Heart right ventricle (tissue), 16 donors: ENCODE measurements around the gene DPEP1. TPM values are rescaled to one million over a fixed set of nuclear protein-coding genes. Genes with fewer than 3 reads are reported as not detected.

Experiments used
- ATAC-seq, 8 donors: fragments of 200-7000 bp; cut with Tn5 transposase; one replicate each; pipeline ENCODE4 v1.9.1; 2020; ENCODE audit warnings: mild to moderate bottlenecking in 8 of 8, moderate library complexity in 8 of 8, moderate number of reproducible peaks in 1 of 8
- DNase-seq, 2 donors: peaks; one replicate each; pipeline ENCODE4 v3.0.0-alpha.2; 2020
- H3K27ac ChIP-seq, 10 donors: fragments of 200-600 bp; sonication (generic) in 2 of 10; one replicate each; pipeline versions ENCODE4 v1.5.0 to v1.8.0; 2020 to 2022; ENCODE audit warnings: mild to moderate bottlenecking in 3 of 10
- H3K27me3 ChIP-seq, 7 donors: fragments of 200-600 bp; one replicate each; pipeline ENCODE4 v1.8.0; 2021 to 2022; ENCODE audit warnings: mild to moderate bottlenecking in 2 of 7
- H3K36me3 ChIP-seq, 9 donors: fragments of 200-600 bp; sonication (generic) in 1 of 9; one replicate each; pipeline versions ENCODE4 v1.5.0 to v1.8.0; 2020 to 2022; ENCODE audit warnings: mild to moderate bottlenecking in 2 of 9
- H3K4me1 ChIP-seq, 9 donors: fragments of 200-600 bp; sonication (generic) in 1 of 9; one replicate each; pipeline versions ENCODE4 v1.5.0 to v1.8.0; 2020 to 2022; ENCODE audit warnings: mild to moderate bottlenecking in 4 of 9
- H3K4me3 ChIP-seq, 10 donors: fragments of 200-600 bp; sonication (generic) in 2 of 10; one replicate each; pipeline versions ENCODE4 v1.5.0 to v1.8.0; 2020 to 2022; ENCODE audit warnings: mild to moderate bottlenecking in 7 of 10, moderate library complexity in 2 of 10
- H3K9me3 ChIP-seq, 11 donors: fragments of 200-600 bp in 10 of 11; sonication (generic) in 2 of 11; one replicate each; pipeline versions ENCODE4 v1.5.0 to v1.8.0; 2013 to 2022; ENCODE audit warnings: mild to moderate bottlenecking in 2 of 11, control low read depth in 1 of 11, moderate library complexity in 1 of 11
- WGBS, 2 donors: extraction: QIAGEN DNeasy Blood & Tissue Kit; methylation state at CpG; one replicate each; pipeline ENCODE4 v1.1.7; 2013; ENCODE audit warnings: inconsistent platforms in 1 of 2; 5-methylcytosine and 5-hydroxymethylcytosine counted together
- intact Hi-C, 10 donors: fragments of 100-400 bp; cut with DNase I; formaldehyde crosslinking; loops; one replicate each; pipeline versions ENCODE4 v1.11.1 to v1.14.2; 2022
- polyA plus RNA-seq, 2 donors: library from polyadenylated mRNA; stranded (reverse); fragments of 200-250 nt; gene quantifications; one replicate each; pipeline ENCODE4 v1.2.3, GENCODE V29; 2013
- total RNA-seq, 10 donors: library from RNA; stranded (reverse); fragmentation: NEBNext Ultra II Directional in 3 of 10; extraction: Animal tissue kit (Norgen Biotek cat#: 25700) in 3 of 10; gene quantifications; one replicate each; pipeline versions ENCODE4 v1.2.1 to v1.2.4, GENCODE V29; 2021 to 2023
- TF ChIP-seq, protein P1 (sequence below), 9 donors: fragments of 200-600 bp; sonication (generic) in 2 of 9; IDR thresholded peaks; one replicate each; pipeline versions ENCODE4 v1.5.0 to v1.8.0; 2021 to 2022; ENCODE audit warnings: antibody characterized with exemption in 9 of 9, mild to moderate bottlenecking in 5 of 9, moderate library complexity in 1 of 9
- donor health status: Arrhythmogenic right ventricular cardiomyopathy.
- donor health status: ischemic (EF 13 %, LVEDD 7.1; RV severe dilation, severe dysfunction).
- donor health status: healthy with polysubstance abuse.
- donor health status: DM: no; HTN: yes; CAD: no.
- donor health status: DM: no; HTN: no; CAD: no.
- donor health status: ischemic (EF 25% LVEDD 6.9; RV normal size, moderate dysfunction).
- donor health status: ischemic (EF 25% LVEDD 5.7; RV mildly dilated, moderate dysfunction).
- donor health status: healthy.
- donor health status: DM: yes; HTN: yes; CAD: no.
- donor health status: Ischemic cardiomyopathy.
- donor health status: ischemic (EF 35%, LVEDD 5.7; RV mildly dilated, moderate dysfunction).
- donor health status: nonischemic (EF 11% LVEDD 7.7; RV severe dilation, severe dysfunction).
- donor health status: DM: yes; HTN: yes; CAD: no.
- donor health status: PGD.
- donor health status: ischemic (EF 29% LVEDD 5.4; RV normal size, mild dysfunction).
- donor health status: nonischemic (EF 23%, LVEDD 6.1; RV moderate dilation, normal function).

The DPEP1 gene
- total and polyA plus RNA-seq, 12 donors, result 0.09 TPM; not detected in 11

DNA sequence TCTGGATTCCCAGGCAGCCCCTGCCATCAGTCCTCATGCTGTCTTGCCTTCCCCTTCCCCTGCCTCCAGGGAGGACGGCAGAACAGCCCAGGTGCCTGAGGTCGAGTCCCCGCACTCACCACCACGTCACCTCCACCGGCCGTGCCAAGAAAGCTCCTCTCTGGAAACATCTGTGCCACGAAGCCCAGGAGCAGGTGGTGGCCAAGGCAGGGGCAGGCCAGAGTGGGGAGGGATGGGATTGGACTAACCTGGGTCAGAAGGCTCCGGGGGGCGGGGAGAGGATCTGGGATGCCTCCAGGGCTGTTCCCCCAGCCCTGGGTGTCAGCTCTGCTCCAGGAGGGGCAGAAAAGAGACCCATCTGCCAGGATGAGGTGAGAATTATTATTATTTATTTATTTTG, 7.4 kb upstream of the DPEP1 start:
- intact Hi-C loops, result no loop called here
- 86 to 87% methylated on average over 9 of the region's 9 CpGs for WGBS, 2 donors
- Histone ChIP-seq H3K36me3 (no peaks in the 10 kb centered on the region), H3K27me3 (peaks cover 0 to 28% (median 18%) of the 10 kb centered on the region in 7 donors), H3K9me3 (no peaks in the 10 kb centered on the region), H3K4me1 (peaks cover 0 to 14% (median 7%) of the 10 kb centered on the region in 9 donors), H3K4me3 (no peak overlapping the region), H3K27ac (no peak overlapping the region)
- DNase-seq (no peak), ATAC-seq (peak in 1 of 8 donors; percentile 32)
- TF ChIP-seq, protein P1, sequence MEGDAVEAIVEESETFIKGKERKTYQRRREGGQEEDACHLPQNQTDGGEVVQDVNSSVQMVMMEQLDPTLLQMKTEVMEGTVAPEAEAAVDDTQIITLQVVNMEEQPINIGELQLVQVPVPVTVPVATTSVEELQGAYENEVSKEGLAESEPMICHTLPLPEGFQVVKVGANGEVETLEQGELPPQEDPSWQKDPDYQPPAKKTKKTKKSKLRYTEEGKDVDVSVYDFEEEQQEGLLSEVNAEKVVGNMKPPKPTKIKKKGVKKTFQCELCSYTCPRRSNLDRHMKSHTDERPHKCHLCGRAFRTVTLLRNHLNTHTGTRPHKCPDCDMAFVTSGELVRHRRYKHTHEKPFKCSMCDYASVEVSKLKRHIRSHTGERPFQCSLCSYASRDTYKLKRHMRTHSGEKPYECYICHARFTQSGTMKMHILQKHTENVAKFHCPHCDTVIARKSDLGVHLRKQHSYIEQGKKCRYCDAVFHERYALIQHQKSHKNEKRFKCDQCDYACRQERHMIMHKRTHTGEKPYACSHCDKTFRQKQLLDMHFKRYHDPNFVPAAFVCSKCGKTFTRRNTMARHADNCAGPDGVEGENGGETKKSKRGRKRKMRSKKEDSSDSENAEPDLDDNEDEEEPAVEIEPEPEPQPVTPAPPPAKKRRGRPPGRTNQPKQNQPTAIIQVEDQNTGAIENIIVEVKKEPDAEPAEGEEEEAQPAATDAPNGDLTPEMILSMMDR (IDR thresholded peaks at IDR 0.05), result no peak

DNA sequence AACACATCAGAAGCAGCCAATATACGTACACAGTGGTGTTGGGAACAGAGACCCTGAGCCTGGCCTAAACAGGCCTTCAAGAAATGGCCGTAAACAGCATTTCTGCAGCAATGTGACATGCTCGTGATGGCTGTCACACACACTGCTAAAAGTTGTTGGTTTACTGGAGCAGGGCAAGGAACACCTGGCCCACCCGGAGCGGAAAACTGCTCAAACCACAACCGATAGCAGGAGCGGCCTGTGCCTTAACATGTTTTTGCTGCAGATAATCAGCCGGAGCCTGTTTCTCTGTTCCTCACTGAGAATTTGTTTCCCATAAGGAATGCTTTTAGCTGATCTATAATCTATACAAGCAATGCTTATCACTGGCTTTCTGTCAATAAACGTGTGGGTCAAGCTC, 6.0 kb upstream of the DPEP1 start:
- H3K36me3 ChIP-seq, result no peaks in the 10 kb centered on the region
- no peaks in the 10 kb centered on the region for H3K9me3 ChIP-seq
- H3K27me3 ChIP-seq, result peaks cover 2 to 33% (median 24%) of the 10 kb centered on the region in 7 donors
- no peak overlapping the region for H3K27ac ChIP-seq
- intact Hi-C loops, result no loop called here
- ATAC-seq (no peak), DNase-seq (no peak)
- TF ChIP-seq, protein P1 (IDR thresholded peaks at IDR 0.05), result no peak
- H3K4me3 ChIP-seq, result no peak overlapping the region
- H3K4me1 ChIP-seq, result peaks cover 0 to 7% (median 5%) of the 10 kb centered on the region in 9 donors
- WGBS, 2 donors, result 80 to 81% methylated on average over 9 of the region's 9 CpGs

DNA sequence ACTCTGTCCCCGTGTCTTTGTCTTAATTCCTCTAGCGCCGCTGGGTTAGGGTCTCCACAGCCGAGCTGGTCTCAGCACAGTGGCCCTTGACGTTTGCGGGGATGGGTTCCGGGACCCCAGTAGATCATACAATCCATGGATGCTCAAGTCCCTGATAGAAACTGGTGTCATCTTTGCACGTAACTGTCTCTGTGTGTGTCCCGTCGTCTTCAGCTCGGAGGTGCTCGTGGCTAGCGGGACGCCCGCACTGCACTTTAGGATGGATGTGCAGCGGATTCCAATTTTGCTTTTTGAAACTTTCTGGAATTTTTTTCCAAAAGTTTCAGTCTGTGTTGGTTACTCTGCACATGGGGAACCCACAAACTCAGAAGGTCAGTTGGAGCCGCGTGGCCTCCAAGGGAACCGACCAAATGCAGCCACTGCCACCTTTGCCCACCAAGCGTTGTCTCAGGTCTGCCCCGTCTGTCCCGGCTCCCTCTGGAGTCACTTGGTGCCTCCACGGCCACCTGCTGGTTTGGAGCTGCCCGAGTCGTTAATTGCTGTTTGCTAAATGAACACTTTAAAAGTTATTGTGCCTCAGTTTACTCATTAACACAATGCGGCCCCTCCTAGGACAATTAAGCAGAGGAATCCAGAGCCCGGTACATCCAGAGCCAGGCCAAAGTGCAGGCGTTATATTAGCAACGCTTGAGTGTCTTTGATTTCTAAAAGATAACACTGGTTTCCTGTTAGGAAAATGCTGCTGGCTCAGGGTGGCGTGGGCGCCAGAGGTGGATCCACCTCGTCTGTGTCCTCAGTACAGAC, 5.3 kb upstream of the DPEP1 start:
- Histone ChIP-seq H3K4me3 (no peak overlapping the region), H3K27ac (no peak overlapping the region), H3K36me3 (no peaks in the 10 kb centered on the region), H3K4me1 (peaks cover 0 to under 1% (median 0%) of the 10 kb centered on the region in 9 donors), H3K9me3 (no peaks in the 10 kb centered on the region), H3K27me3 (peaks cover 4 to 37% (median 26%) of the 10 kb centered on the region in 7 donors)
- DNase-seq (no peak), ATAC-seq (no peak)
- TF ChIP-seq, protein P1 (IDR thresholded peaks at IDR 0.05), result no peak
- 74 to 81% methylated on average over 32 of the region's 32 CpGs for WGBS, 2 donors
- intact Hi-C loops, result no loop called here

DNA sequence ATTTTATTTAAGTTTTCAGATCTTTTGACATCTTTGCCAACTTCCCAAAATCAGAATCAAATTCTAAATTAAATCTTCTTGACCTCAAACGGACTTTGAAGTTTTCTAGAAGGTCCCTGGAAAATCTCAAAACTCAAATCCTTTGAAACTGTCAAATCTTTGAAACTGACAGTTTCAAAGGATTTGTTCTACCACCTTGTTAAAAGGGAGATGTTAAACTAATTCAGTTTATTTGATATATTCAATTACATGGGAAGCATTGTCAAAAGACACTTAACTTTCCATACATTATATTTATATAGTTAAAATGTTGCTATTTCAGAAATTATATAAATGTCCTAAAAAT, 3.4 kb upstream of the DPEP1 start:
- Histone ChIP-seq H3K27me3 (peaks cover 8 to 39% (median 20%) of the 10 kb centered on the region in 7 donors), H3K9me3 (no peaks in the 10 kb centered on the region), H3K36me3 (no peaks in the 10 kb centered on the region), H3K4me1 (no peaks in the 10 kb centered on the region), H3K27ac (no peak overlapping the region), H3K4me3 (no peak overlapping the region)
- ATAC-seq, result no peak
- intact Hi-C loops, result loop anchor here in 1 of 10 donors (1.0 kb wide), 1 partner anchor 42 kb away; no protein-coding TSS in a partner anchor
- TF ChIP-seq, protein P1 (IDR thresholded peaks at IDR 0.05), result no peak
- 72 to 74% methylated on average over 1 of the region's 1 CpG for WGBS, 2 donors
- no peak for DNase-seq
